Muscle layer of duodenum (tissue), 2 donors: Measurements from ENCODE around the gene SIDT2.
A peak's percentile ranks its signal among the peaks of the same experiment; 100 is the strongest.
"Not testable (repeated sequence)": the region's sequence is repeated elsewhere in the genome, so short reads cannot be mapped to it uniquely, and the experiment has no call there.

Experiments
- H3K27ac ChIP-seq: one replicate; pipeline ENCODE4 v1.7.0; 2013; ENCODE audit warnings: mild to moderate bottlenecking, low read length
- H3K27me3 ChIP-seq: one replicate; pipeline ENCODE4 v1.7.0; 2013; ENCODE audit warnings: low read depth, mild to moderate bottlenecking, control low read depth, low read length
- H3K36me3 ChIP-seq, 2 donors: one replicate each; pipeline ENCODE4 v1.7.0; 2013; ENCODE audit warnings: low read length in 2 of 2, control low read depth in 1 of 2, mild to moderate bottlenecking in 1 of 2; ENCODE audit not compliant: insufficient read depth in 2 of 2, control insufficient read depth in 1 of 2
- H3K4me1 ChIP-seq, 2 donors: one replicate each; pipeline ENCODE4 v1.7.0; 2013; ENCODE audit warnings: low read length in 2 of 2, mild to moderate bottlenecking in 2 of 2, control low read depth in 1 of 2, moderate library complexity in 1 of 2; ENCODE audit not compliant: insufficient read depth in 2 of 2, control insufficient read depth in 1 of 2
- H3K4me3 ChIP-seq, 2 donors: one replicate each; pipeline ENCODE4 v1.7.0; 2013; ENCODE audit warnings: low read length in 2 of 2, low read depth in 1 of 2, mild to moderate bottlenecking in 1 of 2
- H3K9me3 ChIP-seq, 2 donors: one replicate each; pipeline ENCODE4 v1.7.0; 2013; ENCODE audit warnings: low read length in 2 of 2, control low read depth in 1 of 2, mild to moderate bottlenecking in 1 of 2; ENCODE audit not compliant: control insufficient read depth in 1 of 2
- donor health status: healthy.

SIDT2 gene

GRCh38 chr11:117199053-117199915 is 20.7 kb downstream of the SIDT2 start, which contains the start of gene TAGLN:
Gene TAGLN (plus strand): TSS chr11:117199370. CDS start chr11:117203014, 3,644 bp downstream.
- H3K9me3 ChIP-seq: no peaks in the 10 kb centered on the region
- H3K27ac ChIP-seq: peak within 1 kb of the TSS; percentile 98
- H3K27me3 ChIP-seq: no peaks in the 10 kb centered on the region
- peaks cover 8 to 29% of the 10 kb centered on the region in 2 donors for H3K4me1 ChIP-seq
- H3K4me3 ChIP-seq: peak within 1 kb of the TSS; percentile 88 to 90
- H3K36me3 ChIP-seq: peaks cover 22 to 24% of the 10 kb centered on the region in 2 donors

- Histone ChIP-seq H3K27me3 (no peaks in the 10 kb centered on the region), H3K36me3 (peaks cover 31 to 33% of the 10 kb centered on the region in 2 donors), H3K4me1 (peaks cover 8 to 38% of the 10 kb centered on the region in 2 donors), H3K4me3 (peak overlapping the region; percentile 88 to 90), H3K27ac (peak overlapping the region; percentile 97), H3K9me3 (no peaks in the 10 kb centered on the region)
Measured at GRCh38 chr11:117199916-117200812, 21.6 kb downstream of the SIDT2 start.

- H3K4me3 ChIP-seq: peak overlapping the region; percentile 88 to 90
- no peaks in the 10 kb centered on the region for H3K27me3 ChIP-seq
- H3K36me3 ChIP-seq: peaks cover 30 to 31% of the 10 kb centered on the region in 2 donors
- H3K9me3 ChIP-seq: no peaks in the 10 kb centered on the region
- H3K27ac ChIP-seq: peak overlapping the region; percentile 97
- peaks cover 8 to 41% of the 10 kb centered on the region in 2 donors for H3K4me1 ChIP-seq
Measured at GRCh38 chr11:117200813-117201657, 22.5 kb downstream of the SIDT2 start.

- Histone ChIP-seq H3K4me3 (peak overlapping the region; percentile 88 to 90), H3K36me3 (peaks cover 27 to 30% of the 10 kb centered on the region in 2 donors), H3K4me1 (peaks cover 8 to 41% of the 10 kb centered on the region in 2 donors), H3K27ac (peak overlapping the region; percentile 97), H3K27me3 (no peaks in the 10 kb centered on the region), H3K9me3 (no peaks in the 10 kb centered on the region)
Measured at GRCh38 chr11:117201658-117202305, 23.2 kb downstream of the SIDT2 start.

- H3K4me1 ChIP-seq: peaks cover 8 to 37% of the 10 kb centered on the region in 2 donors
- H3K4me3 ChIP-seq: peak overlapping the region; percentile 88 to 90
- peaks cover 27 to 30% of the 10 kb centered on the region in 2 donors for H3K36me3 ChIP-seq
- no peaks in the 10 kb centered on the region for H3K9me3 ChIP-seq
- peak overlapping the region; percentile 97 for H3K27ac ChIP-seq
- no peaks in the 10 kb centered on the region for H3K27me3 ChIP-seq
Measured at GRCh38 chr11:117202386-117203068, 24.0 kb downstream of the SIDT2 start.

GRCh38 chr11:117203069-117203407 is 24.5 kb downstream of the SIDT2 start:
- Histone ChIP-seq H3K27me3 (no peaks in the 10 kb centered on the region), H3K9me3 (no peaks in the 10 kb centered on the region), H3K27ac (peak overlapping the region; percentile 32), H3K36me3 (peaks cover 27 to 30% of the 10 kb centered on the region in 2 donors), H3K4me1 (peaks cover 7 to 33% of the 10 kb centered on the region in 2 donors), H3K4me3 (peak overlapping the region; percentile 88 to 90)

GRCh38 chr11:117204283-117205080 is 25.9 kb downstream of the SIDT2 start:
- no peaks in the 10 kb centered on the region for H3K27me3 ChIP-seq
- no peaks in the 10 kb centered on the region for H3K9me3 ChIP-seq
- H3K4me1 ChIP-seq: peaks cover 0 to 26% of the 10 kb centered on the region in 2 donors
- H3K36me3 ChIP-seq: peaks cover 27 to 30% of the 10 kb centered on the region in 2 donors
- peak overlapping the region; percentile 88 to 90 for H3K4me3 ChIP-seq
- H3K27ac ChIP-seq: peak overlapping the region; percentile 69

GRCh38 chr11:117205211-117205818 is 26.8 kb downstream of the SIDT2 start:
- Histone ChIP-seq H3K27me3 (no peaks in the 10 kb centered on the region), H3K4me1 (peaks cover 0 to 26% of the 10 kb centered on the region in 2 donors), H3K36me3 (peaks cover 27 to 30% of the 10 kb centered on the region in 2 donors), H3K9me3 (no peaks in the 10 kb centered on the region), H3K27ac (peak overlapping the region; percentile 69), H3K4me3 (peak overlapping the region in 1 of 2 donors; percentile 43)

GRCh38 chr11:117206111-117206510 is 27.6 kb downstream of the SIDT2 start:
- H3K4me1 ChIP-seq: peaks cover 0 to 26% of the 10 kb centered on the region in 2 donors
- not testable (repeated sequence) for H3K4me3 ChIP-seq, H3K27ac ChIP-seq, H3K9me3 ChIP-seq, H3K27me3 ChIP-seq
- H3K36me3 ChIP-seq: peaks cover 27 to 30% of the 10 kb centered on the region in 2 donors
